Naive thymus-derived CD8-positive, alpha-beta T cell (primary cell): ENCODE measurements around the gene SH3BP4. TPM values are rescaled to one million over a fixed set of nuclear protein-coding genes. Genes with fewer than 3 reads are reported as not detected.

ENCODE experiments used
- ATAC-seq, 2 donors: fragments of 150-1000 bp; cut with Tn5 transposase in 1 of 2; sonication (Bioruptor Pico), chemical (Tn5 transposase) in 1 of 2; 1 replicate in 1 of 2; 2 replicates in 1 of 2; pipeline ENCODE4 v1.10.0; 2021; ENCODE audit warnings: mild to moderate bottlenecking in 2 of 2, moderate library complexity in 2 of 2
- POLR2A ChIA-PET: fragments of 350-600 bp; sonication (Branson Sonifier 250); formaldehyde crosslinking; loops from one replicate; lab custom pipeline; 2021; ENCODE audit warnings: antibody characterized with exemption; lab: Charles Lee
- DNase-seq, 10 donors: peaks; one replicate each; pipeline versions ENCODE4 v3.0.0 to v3.0.0-alpha.2; 2020 to 2022
- H3K27ac Mint-ChIP-seq, 10 donors: one replicate each; pipeline ENCODE4 v1.8.0; 2020 to 2022; ENCODE audit warnings: mild to moderate bottlenecking in 10 of 10, mixed read lengths in 10 of 10, moderate library complexity in 4 of 10, inconsistent platforms in 1 of 10
- H3K27me3 Mint-ChIP-seq, 5 donors: one replicate each; pipeline ENCODE4 v1.8.0; 2021 to 2022; ENCODE audit warnings: mixed read lengths in 5 of 5
- H3K36me3 Mint-ChIP-seq, 3 donors: one replicate each; pipeline ENCODE4 v1.8.0; 2020 to 2022; ENCODE audit warnings: mixed read lengths in 3 of 3, mild to moderate bottlenecking in 2 of 3, inconsistent platforms in 1 of 3
- H3K4me1 Mint-ChIP-seq, 4 donors: one replicate each; pipeline ENCODE4 v1.8.0; 2021 to 2022; ENCODE audit warnings: mixed read lengths in 4 of 4
- H3K4me3 Mint-ChIP-seq, 10 donors: one replicate each; pipeline ENCODE4 v1.8.0; 2020 to 2022; ENCODE audit warnings: mild to moderate bottlenecking in 10 of 10, mixed read lengths in 10 of 10, moderate library complexity in 6 of 10, inconsistent platforms in 1 of 10
- H3K9me3 Mint-ChIP-seq, 9 donors: one replicate each; pipeline ENCODE4 v1.8.0; 2020 to 2022; ENCODE audit warnings: mixed read lengths in 9 of 9, mild to moderate bottlenecking in 3 of 9, inconsistent platforms in 1 of 9, moderate library complexity in 1 of 9
- polyA plus RNA-seq, 3 donors: library from polyadenylated mRNA; unstranded; fragments of 300-500 nt; fragmentation: Illumina TruSeq; gene quantifications; one replicate each; pipeline ENCODE4 v1.2.3, GENCODE V29; 2021
- total RNA-seq, 8 experiments: library from RNA in 2 of 8; stranded (reverse) in 2 of 8; gene quantifications; one replicate each; pipeline ENCODE4 v1.2.3 and lab custom pipeline; 2021 to 2026

SH3BP4 gene
- total and polyA plus RNA-seq, 5 experiments from 2014 or later, result 0.19 to 0.29 TPM; not detected in 3

- Mint-ChIP-seq H3K9me3 (peaks cover 0 to 8% (median 0%) of the 10 kb centered on the region in 9 donors), H3K27me3 (peaks cover 57 to 83% (median 60%) of the 10 kb centered on the region in 5 donors), H3K4me3 (peak overlapping the region; percentile 63 to 87 (median 78)), H3K4me1 (peaks cover 0 to 23% (median 7%) of the 10 kb centered on the region in 4 donors), H3K36me3 (no peaks in the 10 kb centered on the region), H3K27ac (no peak overlapping the region)
- no peak for ATAC-seq
- POLR2A ChIA-PET, result no interaction called here
- no peak for DNase-seq
Measured at GRCh38 chr2:234950730-234951663, 820 bp upstream of the SH3BP4 start.

GRCh38 chr2:234952270-234953115 is 676 bp downstream of the SH3BP4 start:
- DNase-seq, result no peak
- H3K4me1 Mint-ChIP-seq, result peaks cover 0 to 23% (median 7%) of the 10 kb centered on the region in 4 donors
- H3K36me3 Mint-ChIP-seq, result no peaks in the 10 kb centered on the region
- no peak for ATAC-seq
- peaks cover 0 to 8% (median 0%) of the 10 kb centered on the region in 9 donors for H3K9me3 Mint-ChIP-seq
- peaks cover 51 to 82% (median 60%) of the 10 kb centered on the region in 5 donors for H3K27me3 Mint-ChIP-seq
- peak overlapping the region; percentile 52 to 78 (median 68) for H3K4me3 Mint-ChIP-seq
- POLR2A ChIA-PET, result no interaction called here
- no peak overlapping the region for H3K27ac Mint-ChIP-seq

GRCh38 chr2:234953116-234954031 is 1.6 kb downstream of the SH3BP4 start:
- H3K36me3 Mint-ChIP-seq, result no peaks in the 10 kb centered on the region
- H3K27ac Mint-ChIP-seq, result no peak overlapping the region
- DNase-seq (no peak), ATAC-seq (no peak)
- H3K4me1 Mint-ChIP-seq, result peaks cover 0 to 23% (median 7%) of the 10 kb centered on the region in 4 donors
- H3K9me3 Mint-ChIP-seq, result peaks cover 0 to 8% (median 0%) of the 10 kb centered on the region in 9 donors
- H3K27me3 Mint-ChIP-seq, result peaks cover 42 to 84% (median 52%) of the 10 kb centered on the region in 5 donors
- peak overlapping the region; percentile 52 to 78 (median 70) for H3K4me3 Mint-ChIP-seq
- POLR2A ChIA-PET, result no interaction called here

- no peak for ATAC-seq
- peaks cover 31 to 74% (median 40%) of the 10 kb centered on the region in 5 donors for H3K27me3 Mint-ChIP-seq
- H3K9me3 Mint-ChIP-seq, result peaks cover 0 to 8% (median 0%) of the 10 kb centered on the region in 9 donors
- H3K4me1 Mint-ChIP-seq, result peaks cover 0 to 23% (median 7%) of the 10 kb centered on the region in 4 donors
- POLR2A ChIA-PET, result no interaction called here
- no peak for DNase-seq
- no peaks in the 10 kb centered on the region for H3K36me3 Mint-ChIP-seq
- no peak overlapping the region for H3K27ac Mint-ChIP-seq
- peak overlapping the region in 5 of 10 donors; percentile 17 to 51 (median 35) for H3K4me3 Mint-ChIP-seq
Measured at GRCh38 chr2:234954551-234954992, 2.8 kb downstream of the SH3BP4 start.

GRCh38 chr2:234955091-234955591 is 3.3 kb downstream of the SH3BP4 start:
- Mint-ChIP-seq H3K4me3 (peak overlapping the region in 1 of 10 donors; percentile 29), H3K4me1 (peaks cover 0 to 21% (median 7%) of the 10 kb centered on the region in 4 donors), H3K36me3 (no peaks in the 10 kb centered on the region), H3K27ac (no peak overlapping the region), H3K9me3 (peaks cover 0 to 4% (median 0%) of the 10 kb centered on the region in 9 donors), H3K27me3 (peaks cover 26 to 69% (median 35%) of the 10 kb centered on the region in 5 donors)
- no peak for ATAC-seq
- POLR2A ChIA-PET, result no interaction called here
- DNase-seq, result no peak

GRCh38 chr2:234955971-234956509 is 4.2 kb downstream of the SH3BP4 start:
- no peaks in the 10 kb centered on the region for H3K36me3 Mint-ChIP-seq
- peaks cover 0 to 2% (median 0%) of the 10 kb centered on the region in 9 donors for H3K9me3 Mint-ChIP-seq
- H3K4me3 Mint-ChIP-seq, result no peak overlapping the region
- H3K27ac Mint-ChIP-seq, result no peak overlapping the region
- DNase-seq (no peak), ATAC-seq (no peak)
- POLR2A ChIA-PET, result no interaction called here
- H3K4me1 Mint-ChIP-seq, result peaks cover 0 to 15% (median 5%) of the 10 kb centered on the region in 4 donors
- H3K27me3 Mint-ChIP-seq, result peaks cover 20 to 61% (median 28%) of the 10 kb centered on the region in 5 donors

GRCh38 chr2:234957834-234958135 is 6.0 kb downstream of the SH3BP4 start:
- Mint-ChIP-seq H3K27ac (no peak overlapping the region), H3K4me1 (peaks cover 0 to 12% (median 2%) of the 10 kb centered on the region in 4 donors), H3K4me3 (peak overlapping the region in 1 of 10 donors; percentile 14), H3K27me3 (peaks cover 17 to 55% (median 25%) of the 10 kb centered on the region in 5 donors), H3K36me3 (no peaks in the 10 kb centered on the region), H3K9me3 (peaks cover 0 to 2% (median 0%) of the 10 kb centered on the region in 9 donors)
- ATAC-seq (no peak), DNase-seq (no peak)
- POLR2A ChIA-PET, result no interaction called here

- Mint-ChIP-seq H3K4me3 (no peak overlapping the region), H3K27me3 (peaks cover 12 to 50% (median 21%) of the 10 kb centered on the region in 5 donors), H3K9me3 (peaks cover 0 to 2% (median 0%) of the 10 kb centered on the region in 9 donors), H3K36me3 (no peaks in the 10 kb centered on the region), H3K27ac (no peak overlapping the region), H3K4me1 (peaks cover 0 to 7% (median 0%) of the 10 kb centered on the region in 4 donors)
- DNase-seq (no peak), ATAC-seq (no peak)
- POLR2A ChIA-PET, result no interaction called here
Measured at GRCh38 chr2:234958311-234958710, 6.5 kb downstream of the SH3BP4 start.

- DNase-seq, result no peak
- no peaks in the 10 kb centered on the region for H3K9me3 Mint-ChIP-seq
Measured at GRCh38 chr2:234958746-234959395, 7.1 kb downstream of the SH3BP4 start.

GRCh38 chr2:234960175-234961088 is 8.6 kb downstream of the SH3BP4 start:
- peaks cover 7 to 30% (median 14%) of the 10 kb centered on the region in 5 donors for H3K27me3 Mint-ChIP-seq
- DNase-seq (no peak), ATAC-seq (no peak)
- H3K4me3 Mint-ChIP-seq, result no peak overlapping the region
- H3K4me1 Mint-ChIP-seq, result no peaks in the 10 kb centered on the region
- POLR2A ChIA-PET, result no interaction called here
- no peaks in the 10 kb centered on the region for H3K36me3 Mint-ChIP-seq
- H3K9me3 Mint-ChIP-seq, result no peaks in the 10 kb centered on the region
- no peak overlapping the region for H3K27ac Mint-ChIP-seq

More at GRCh38 chr2:234958746-234959395, 7.1 kb downstream of the SH3BP4 start:
- H3K4me1 Mint-ChIP-seq, result peaks cover 0 to 5% (median 0%) of the 10 kb centered on the region in 4 donors
- no peak for ATAC-seq
- POLR2A ChIA-PET, result no interaction called here
- no peak overlapping the region for H3K4me3 Mint-ChIP-seq
- no peaks in the 10 kb centered on the region for H3K36me3 Mint-ChIP-seq
- peaks cover 11 to 44% (median 19%) of the 10 kb centered on the region in 5 donors for H3K27me3 Mint-ChIP-seq
- H3K27ac Mint-ChIP-seq, result no peak overlapping the region
